CD14-positive monocyte (primary cell): Measurements from ENCODE around the gene ECSCR. TPM values are rescaled to one million over a fixed set of nuclear protein-coding genes. Genes with fewer than 3 reads are reported as not detected.

Source experiments
- DNase-seq, 3 donors: peaks; one replicate each; pipeline ENCODE4 v3.0.0-alpha.2; 2011 to 2022
- H2AFZ ChIP-seq: 2 replicates; pipeline ENCODE4 v1.6.0; 2012; ENCODE audit warnings: mild to moderate bottlenecking, low read depth, low read length, inconsistent platforms; ENCODE audit not compliant: insufficient read depth, poor library complexity, severe bottlenecking
- H3K27ac ChIP-seq, 2 donors: 1 replicate in 1 of 2; 2 replicates in 1 of 2; pipeline ENCODE4 v1.5.1; 2012 to 2013; ENCODE audit warnings: low read length in 2 of 2, control low read depth in 1 of 2, inconsistent platforms in 1 of 2, low read depth in 1 of 2, mild to moderate bottlenecking in 1 of 2
- H3K27me3 ChIP-seq, 2 donors: one replicate each; pipeline versions ENCODE4 v1.6.0 to v1.6.1; 2011 to 2013; ENCODE audit warnings: low read length in 2 of 2; ENCODE audit not compliant: control insufficient read depth in 2 of 2, insufficient read depth in 2 of 2
- H3K36me3 ChIP-seq, 2 donors: replicated peaks in 1 of 2; 1 replicate in 1 of 2; 2 replicates in 1 of 2; pipeline versions ENCODE4 v1.5.1 to v1.6.1; 2012 to 2013; ENCODE audit warnings: low read length in 2 of 2, control low read depth in 1 of 2, inconsistent platforms in 1 of 2, mild to moderate bottlenecking in 1 of 2; ENCODE audit not compliant: insufficient read depth in 2 of 2, control insufficient read depth in 1 of 2
- H3K4me1 ChIP-seq, 2 donors: 1 replicate in 1 of 2; 2 replicates in 1 of 2; pipeline versions ENCODE4 v1.5.1 to v1.6.1; 2012 to 2013; ENCODE audit warnings: low read length in 2 of 2, control low read depth in 1 of 2, inconsistent platforms in 1 of 2, mild to moderate bottlenecking in 1 of 2, moderate library complexity in 1 of 2; ENCODE audit not compliant: insufficient read depth in 2 of 2, control insufficient read depth in 1 of 2
- H3K4me2 ChIP-seq: replicated peaks from 2 replicates; pipeline ENCODE3; 2012; ENCODE audit warnings: low read length, moderate library complexity, mild to moderate bottlenecking; ENCODE audit not compliant: poor library complexity, severe bottlenecking; ENCODE audit errors: extremely low read depth
- H3K4me3 ChIP-seq, 3 experiments: fragments of 200-600 bp in 1 of 3; sonication (generic) in 1 of 3; replicated peaks in 1 of 3; 1 replicate in 2 of 3; 2 replicates in 1 of 3; pipeline ENCODE4 v1.5.1; 2011 to 2013; ENCODE audit warnings: low read length in 3 of 3, mild to moderate bottlenecking in 3 of 3, control low read depth in 2 of 3, low read depth in 2 of 3, inconsistent platforms in 1 of 3, moderate library complexity in 1 of 3
- H3K79me2 ChIP-seq: 2 replicates; pipeline ENCODE4 v1.6.0; 2012; ENCODE audit warnings: mild to moderate bottlenecking, control low read depth, inconsistent platforms, low read length, moderate library complexity; ENCODE audit not compliant: insufficient read depth
- H3K9ac ChIP-seq: 2 replicates; pipeline ENCODE4 v1.6.0; 2017; ENCODE audit warnings: low read length, mild to moderate bottlenecking; ENCODE audit not compliant: insufficient read depth, poor library complexity, severe bottlenecking
- H3K9me3 ChIP-seq, 2 donors: replicated peaks in 1 of 2; 1 replicate in 1 of 2; 2 replicates in 1 of 2; pipeline versions ENCODE4 v1.5.1 to v1.6.1; 2012 to 2013; ENCODE audit warnings: low read length in 2 of 2, control low read depth in 1 of 2; ENCODE audit not compliant: control insufficient read depth in 1 of 2, insufficient read depth in 1 of 2
- H4K20me1 ChIP-seq: 2 replicates; pipeline ENCODE4 v1.6.0; 2012; ENCODE audit warnings: mild to moderate bottlenecking, low read length, control low read depth, moderate library complexity; ENCODE audit not compliant: insufficient read depth
- H3K27ac Mint-ChIP-seq, 7 donors: one replicate each; pipeline ENCODE4 v1.8.0; 2020; ENCODE audit warnings: mild to moderate bottlenecking in 7 of 7, mixed read lengths in 7 of 7, moderate library complexity in 6 of 7, inconsistent platforms in 2 of 7
- H3K27me3 Mint-ChIP-seq, 3 donors: one replicate each; pipeline ENCODE4 v1.8.0; 2021 to 2022; ENCODE audit warnings: low read depth in 3 of 3, mild to moderate bottlenecking in 3 of 3, mixed read lengths in 3 of 3, moderate library complexity in 3 of 3, inconsistent platforms in 1 of 3
- H3K36me3 Mint-ChIP-seq, 2 donors: one replicate each; pipeline ENCODE4 v1.8.0; 2020; ENCODE audit warnings: mixed read lengths in 2 of 2, inconsistent platforms in 1 of 2, mild to moderate bottlenecking in 1 of 2
- H3K4me1 Mint-ChIP-seq: one replicate; pipeline ENCODE4 v1.8.0; 2020; ENCODE audit warnings: mild to moderate bottlenecking, mixed read lengths
- H3K4me3 Mint-ChIP-seq, 2 donors: one replicate each; pipeline ENCODE4 v1.8.0; 2020; ENCODE audit warnings: mild to moderate bottlenecking in 2 of 2, mixed read lengths in 2 of 2, moderate library complexity in 1 of 2
- H3K9me3 Mint-ChIP-seq, 7 donors: one replicate each; pipeline ENCODE4 v1.8.0; 2020 to 2022; ENCODE audit warnings: mixed read lengths in 7 of 7, mild to moderate bottlenecking in 6 of 7, moderate library complexity in 6 of 7, inconsistent platforms in 2 of 7
- CTCF ChIP-seq: fragments of 200-600 bp; IDR thresholded peaks from one replicate; pipeline ENCODE4 v1.8.0; 2022; ENCODE audit warnings: antibody characterized with exemption, mild to moderate bottlenecking
- WGBS: methylation state at CpG from one replicate; pipeline ENCODE4 v1.1.5; 2013; ENCODE audit warnings: missing lambda C conversion rate; ENCODE audit not compliant: insufficient coverage; 5-methylcytosine and 5-hydroxymethylcytosine counted together
- intact Hi-C, 2 donors: fragments of 100-400 bp; cut with micrococcal nuclease; formaldehyde crosslinking; loops; one replicate each; pipeline versions ENCODE4 v1.15.0 to v1.15.1; 2023
- polyA plus RNA-seq, 3 donors: library from polyadenylated mRNA; depleted of rRNA in 1 of 3; unstranded in 2 of 3; stranded (reverse) in 1 of 3; fragments of 300-500 nt in 2 of 3; fragments of >200 nt in 1 of 3; fragmentation: Illumina TruSeq in 2 of 3; gene quantifications; 1 replicate in 2 of 3; 2 replicates in 1 of 3; pipeline ENCODE4 v1.2.3, GENCODE V29; 2012 to 2021

The ECSCR gene
- polyA plus RNA-seq, 3 donors, result not detected

DNA sequence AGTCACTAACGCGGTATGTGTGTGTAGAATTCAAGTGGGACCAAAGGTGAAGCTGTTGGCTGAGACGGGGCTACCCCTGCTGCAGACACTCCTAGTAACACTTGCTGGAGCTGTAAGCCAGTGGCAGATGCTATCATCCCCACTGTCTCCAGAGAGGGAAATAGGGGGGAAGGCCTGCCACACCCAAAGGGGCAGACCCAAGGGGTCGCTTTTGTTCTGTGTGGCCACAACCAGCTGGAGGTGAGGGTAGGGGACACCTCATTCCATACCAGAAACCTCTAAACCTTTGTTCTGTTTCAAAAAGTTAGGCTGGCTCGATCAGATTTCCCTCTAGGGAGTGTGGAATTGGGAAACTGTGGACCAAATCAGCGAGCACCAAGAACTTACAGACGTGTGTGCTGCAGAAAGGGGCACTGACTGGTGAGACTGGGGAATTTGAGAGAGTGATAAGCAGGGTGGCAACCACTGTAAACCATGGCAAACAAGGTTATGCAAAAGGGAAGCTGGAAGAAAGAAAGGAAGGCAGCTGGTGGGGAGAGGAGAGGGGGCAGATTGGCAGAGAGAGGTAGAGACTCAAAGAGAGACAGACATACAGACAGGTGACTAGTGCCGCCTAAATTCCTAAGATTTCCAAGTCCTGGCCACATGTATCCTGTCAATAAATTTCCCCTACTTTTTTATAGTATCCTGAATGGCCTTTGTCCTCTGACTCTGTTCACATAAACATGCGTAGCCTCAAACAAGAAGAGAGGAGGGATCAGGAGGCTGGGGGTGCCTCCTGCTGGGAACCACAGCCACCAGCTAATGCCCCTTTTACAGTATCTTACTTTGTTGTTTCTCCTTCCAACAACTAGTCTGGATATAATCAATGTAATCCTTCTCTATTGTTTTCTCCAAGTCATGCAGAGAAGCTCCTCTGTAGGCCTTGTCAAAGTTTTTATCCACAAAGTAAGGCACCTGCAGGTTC lies 43.0 kb downstream of the ECSCR start:
- no peak overlapping the region for H3K4me3 ChIP-seq
- no peak overlapping the region for H3K4me2 ChIP-seq
- peaks cover 4 to 8% of the 10 kb centered on the region in 2 donors for H3K36me3 Mint-ChIP-seq
- no peak overlapping the region for H3K4me3 Mint-ChIP-seq
- intact Hi-C loops, result no loop called here
- peaks cover 4% of the 10 kb centered on the region for H3K4me1 Mint-ChIP-seq
- H3K27me3 Mint-ChIP-seq, result peaks cover 0 to 1% (median 0%) of the 10 kb centered on the region in 3 donors
- H3K9me3 ChIP-seq, result no peaks in the 10 kb centered on the region
- no peaks in the 10 kb centered on the region for H3K36me3 ChIP-seq
- no peak overlapping the region for H3K27ac ChIP-seq
- H3K9me3 Mint-ChIP-seq, result peaks cover 0 to 1% (median 0%) of the 10 kb centered on the region in 7 donors
- no peak for TF ChIP-seq CTCF
- H3K9ac ChIP-seq, result no peak overlapping the region
- no peak overlapping the region for H2AFZ ChIP-seq
- no peak overlapping the region for H3K27ac Mint-ChIP-seq
- no peaks in the 10 kb centered on the region for H3K27me3 ChIP-seq
- no peaks in the 10 kb centered on the region for H3K79me2 ChIP-seq
- H4K20me1 ChIP-seq, result no peaks in the 10 kb centered on the region
- DNase-seq, result no peak
- no peaks in the 10 kb centered on the region for H3K4me1 ChIP-seq
- 68% methylated on average over 4 of the region's 9 CpGs for WGBS

DNA sequence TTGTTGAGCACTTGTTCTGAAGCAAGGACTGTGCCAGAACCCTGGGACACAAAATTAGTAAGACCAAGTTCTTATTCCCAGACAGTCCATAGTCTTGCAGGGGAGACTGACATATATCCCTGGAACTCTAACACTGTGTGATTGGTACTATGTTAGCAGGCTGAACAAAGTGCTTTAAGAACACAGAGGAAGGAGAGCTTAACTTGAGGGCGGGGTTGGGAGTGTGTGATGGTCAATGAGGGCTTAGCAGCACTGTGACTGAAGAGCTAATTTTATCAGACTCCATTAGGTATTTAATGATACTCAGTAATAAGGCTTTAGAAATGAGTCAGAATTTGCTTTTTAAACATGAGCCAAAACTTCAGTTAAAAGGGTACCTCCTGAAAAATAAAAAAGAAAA lies 43.8 kb downstream of the ECSCR start:
- H3K27me3 ChIP-seq, result no peaks in the 10 kb centered on the region
- Mint-ChIP-seq H3K4me3 (no peak overlapping the region), H3K4me1 (no peaks in the 10 kb centered on the region), H3K27ac (no peak overlapping the region), H3K36me3 (peaks cover 4 to 8% of the 10 kb centered on the region in 2 donors), H3K9me3 (peaks cover 0 to 1% (median 0%) of the 10 kb centered on the region in 7 donors), H3K27me3 (peaks cover 0 to 1% (median 0%) of the 10 kb centered on the region in 3 donors)
- WGBS, result no CpG with 5 or more reads among the region's 1 CpG
- H3K79me2 ChIP-seq, result no peaks in the 10 kb centered on the region
- no peak for TF ChIP-seq CTCF
- DNase-seq, result no peak
- H3K9ac ChIP-seq, result no peak overlapping the region
- no peaks in the 10 kb centered on the region for H3K4me1 ChIP-seq
- no peak overlapping the region for H3K27ac ChIP-seq
- no peak overlapping the region for H2AFZ ChIP-seq
- H4K20me1 ChIP-seq, result no peaks in the 10 kb centered on the region
- intact Hi-C loops, result no loop called here
- no peaks in the 10 kb centered on the region for H3K36me3 ChIP-seq
- H3K4me3 ChIP-seq, result no peak overlapping the region
- H3K9me3 ChIP-seq, result no peaks in the 10 kb centered on the region
- H3K4me2 ChIP-seq, result no peak overlapping the region
